ENCODE data around the gene CCDC127. TPM values are rescaled to one million over a fixed set of nuclear protein-coding genes. Genes with fewer than 3 reads are reported as not detected.
"Not testable (repeated sequence)": the region's sequence is repeated elsewhere in the genome, so short reads cannot be mapped to it uniquely, and the experiment has no call there.

Gene CCDC127, protein sequence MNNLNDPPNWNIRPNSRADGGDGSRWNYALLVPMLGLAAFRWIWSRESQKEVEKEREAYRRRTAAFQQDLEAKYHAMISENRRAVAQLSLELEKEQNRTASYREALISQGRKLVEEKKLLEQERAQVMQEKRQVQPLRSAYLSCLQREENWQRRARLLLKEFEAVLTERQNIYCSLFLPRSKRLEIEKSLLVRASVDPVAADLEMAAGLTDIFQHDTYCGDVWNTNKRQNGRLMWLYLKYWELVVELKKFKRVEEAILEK
- 1 to 10 TPM; 5.3 to 6.8 TPM for total RNA-seq

GRCh38 chr5:217494-218456, at the start of gene CCDC127, which contains the start of gene SDHA:
Gene CCDC127, minus strand, starts transcription at chr5:218153. Its CDS starts 1,304 bp downstream, at chr5:216849.
Gene SDHA, plus strand, starts transcription at chr5:218320. Its CDS starts 36 bp downstream, at chr5:218356.
- ATAC-seq = peak; percentile 92
- H3K36me3 Mint-ChIP-seq (ENCODE audit: low read depth) = peaks cover 35% of the 10 kb centered on the region
- not testable (repeated sequence) for H3K9me3 Mint-ChIP-seq (ENCODE audit: insufficient read depth)

DNA sequence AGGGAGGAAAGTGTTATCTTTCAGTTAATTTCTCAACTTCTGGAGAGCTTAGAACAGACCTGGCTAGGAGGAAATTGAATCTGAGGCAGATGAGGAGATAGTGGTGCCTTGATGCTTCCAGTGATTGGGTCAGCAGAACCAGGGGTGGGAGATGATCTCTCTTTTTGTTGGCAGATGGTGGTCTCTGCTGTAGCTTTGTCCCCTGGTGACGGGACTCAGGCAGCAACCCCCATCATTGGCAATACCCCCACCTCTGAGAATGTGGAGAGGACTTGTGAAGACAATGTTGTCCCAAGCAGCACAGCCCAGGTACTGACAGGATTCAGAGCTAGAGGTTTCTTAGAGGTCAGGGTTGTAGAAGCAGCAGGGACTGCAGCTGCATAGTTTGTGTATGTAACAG, 49.8 kb upstream of the CCDC127 start:
- Mint-ChIP-seq H3K9me3 (ENCODE audit: insufficient read depth) (no peaks in the 10 kb centered on the region), H3K27me3 (ENCODE audit: low read depth) (no peaks in the 10 kb centered on the region), H3K27ac (no peak overlapping the region), H3K4me3 (no peak overlapping the region), H3K36me3 (ENCODE audit: low read depth) (peaks cover 24% of the 10 kb centered on the region), H3K4me1 (ENCODE audit: low read depth) (peaks cover 13% of the 10 kb centered on the region)
- ChIA-PET POLR2A (no interaction called here), CTCF (no interaction called here)
- ATAC-seq (no peak), DNase-seq (no peak)

More at GRCh38 chr5:217494-218456, at the start of gene CCDC127, which contains the start of gene SDHA:
- peaks cover 55% of the 10 kb centered on the region for H3K4me1 Mint-ChIP-seq (ENCODE audit: low read depth)
- ChIA-PET CTCF (interaction anchor here (1.5 to 4.0 kb wide), 3 partner anchors 27 to 53 kb away, joined by 3 to 30 read pairs (median 4); partner anchors contain the start of gene LRRC14B), POLR2A (interaction anchor here (0.6 to 3.3 kb wide), 8 partner anchors 12 to 229 kb away, joined by 3 to 23 read pairs (median 4); partner anchors contain the start of genes LRRC14B and PDCD6)
- H3K4me3 Mint-ChIP-seq = peak within 1 kb of the TSS; percentile 91
- peak within 1 kb of the TSS; percentile 94 for H3K27ac Mint-ChIP-seq
- peak; percentile 98 for DNase-seq
- not testable (repeated sequence) for H3K27me3 Mint-ChIP-seq (ENCODE audit: low read depth)

- H3K27me3 Mint-ChIP-seq (ENCODE audit: low read depth); H3K9me3 Mint-ChIP-seq (ENCODE audit: insufficient read depth); H3K4me1 Mint-ChIP-seq (ENCODE audit: low read depth); H3K27ac Mint-ChIP-seq; DNase-seq; H3K4me3 Mint-ChIP-seq; ATAC-seq: not testable (repeated sequence)
- peaks cover 24% of the 10 kb centered on the region for H3K36me3 Mint-ChIP-seq (ENCODE audit: low read depth)
- CTCF ChIA-PET = interaction anchor here (0.7 kb wide), 1 partner anchor 78 kb away, joined by 3 read pairs; no protein-coding TSS in a partner anchor
- POLR2A ChIA-PET = interaction anchor here (0.6 kb wide), 1 partner anchor 48 kb away, joined by 3 read pairs; no protein-coding TSS in a partner anchor
Observed at GRCh38 chr5:266311-267026, 48.5 kb upstream of the CCDC127 start.

GRCh38 chr5:264338-264737, 46.4 kb upstream of the CCDC127 start:
- Mint-ChIP-seq H3K9me3 (ENCODE audit: insufficient read depth) (no peaks in the 10 kb centered on the region), H3K4me3 (no peak overlapping the region), H3K27me3 (ENCODE audit: low read depth) (no peaks in the 10 kb centered on the region), H3K36me3 (ENCODE audit: low read depth) (peaks cover 24% of the 10 kb centered on the region), H3K27ac (no peak overlapping the region), H3K4me1 (ENCODE audit: low read depth) (no peaks in the 10 kb centered on the region)
- DNase-seq (no peak), ATAC-seq (no peak)
- POLR2A ChIA-PET = no interaction called here
- CTCF ChIA-PET = no interaction called here

DNA sequence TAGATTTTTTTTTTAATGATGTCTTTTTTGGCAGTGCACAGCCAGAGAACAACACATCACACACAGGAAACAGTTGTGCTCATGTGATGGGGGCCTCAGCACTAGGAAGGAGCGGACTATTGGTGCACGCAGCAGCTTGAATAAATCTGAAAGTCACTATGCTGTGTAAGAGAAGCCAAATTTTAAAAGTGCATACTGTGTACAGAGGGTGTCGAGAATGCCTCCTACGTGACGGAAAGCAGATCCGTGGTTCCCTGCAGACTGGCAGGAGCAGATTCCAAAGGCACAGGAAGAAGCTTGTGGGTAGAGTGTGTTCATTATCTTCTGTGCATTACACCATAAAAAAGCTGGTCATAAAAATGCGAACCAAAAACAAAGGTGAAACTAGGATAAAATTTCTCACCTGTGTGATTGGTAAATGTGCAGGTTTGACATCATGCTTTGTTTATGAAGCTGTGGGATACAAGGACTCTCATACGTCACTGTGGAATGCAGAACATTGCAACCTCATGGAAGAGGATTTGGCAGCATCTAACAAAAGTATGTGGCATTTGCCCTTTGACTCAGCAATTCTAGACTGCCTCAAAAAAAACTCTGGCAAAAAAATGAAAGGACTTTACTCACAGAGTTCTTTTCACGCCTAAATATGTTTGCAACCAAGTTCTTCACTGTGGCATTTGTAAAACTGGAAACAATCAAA, 45.5 kb upstream of the CCDC127 start:
- H3K9me3 Mint-ChIP-seq (ENCODE audit: insufficient read depth); CTCF ChIA-PET; H3K27ac Mint-ChIP-seq; POLR2A ChIA-PET; ATAC-seq; H3K4me3 Mint-ChIP-seq; H3K27me3 Mint-ChIP-seq (ENCODE audit: low read depth); H3K4me1 Mint-ChIP-seq (ENCODE audit: low read depth); DNase-seq: not testable (repeated sequence)
- peaks cover 27% of the 10 kb centered on the region for H3K36me3 Mint-ChIP-seq (ENCODE audit: low read depth)

DNA sequence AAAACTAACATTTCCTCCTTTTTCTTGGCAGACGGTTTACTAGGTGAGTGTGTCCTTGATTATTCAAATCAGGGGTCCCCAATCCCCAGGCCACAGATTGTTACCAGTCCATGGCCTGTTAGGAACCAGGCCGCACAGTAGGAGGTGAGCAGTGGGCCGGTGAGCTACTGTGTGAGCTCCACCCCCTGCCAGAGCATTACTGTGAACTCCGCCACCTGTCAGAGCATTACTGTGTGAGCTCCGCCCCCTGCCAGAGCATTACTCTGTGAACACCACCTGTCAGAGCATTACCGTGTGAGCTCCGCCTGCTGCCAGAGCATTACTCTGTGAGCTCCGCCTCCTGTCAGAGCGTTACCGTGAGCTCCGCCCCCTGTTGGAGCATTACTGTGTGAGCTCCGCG, 39.2 kb upstream of the CCDC127 start:
- Mint-ChIP-seq H3K9me3 (ENCODE audit: insufficient read depth) (peaks cover 3% of the 10 kb centered on the region), H3K27ac (no peak overlapping the region), H3K36me3 (ENCODE audit: low read depth) (peaks cover 53% of the 10 kb centered on the region), H3K4me3 (no peak overlapping the region), H3K4me1 (ENCODE audit: low read depth) (peaks cover 4% of the 10 kb centered on the region), H3K27me3 (ENCODE audit: low read depth) (no peaks in the 10 kb centered on the region)
- DNase-seq (no peak), ATAC-seq (no peak)
- POLR2A ChIA-PET = no interaction called here
- CTCF ChIA-PET = no interaction called here

- H3K4me1 Mint-ChIP-seq (ENCODE audit: low read depth); H3K9me3 Mint-ChIP-seq (ENCODE audit: insufficient read depth); DNase-seq; H3K27me3 Mint-ChIP-seq (ENCODE audit: low read depth); H3K27ac Mint-ChIP-seq; H3K4me3 Mint-ChIP-seq; POLR2A ChIA-PET; ATAC-seq; CTCF ChIA-PET: not testable (repeated sequence)
- H3K36me3 Mint-ChIP-seq (ENCODE audit: low read depth) = peaks cover 53% of the 10 kb centered on the region
Observed at GRCh38 chr5:256347-256746, 38.4 kb upstream of the CCDC127 start.

DNA sequence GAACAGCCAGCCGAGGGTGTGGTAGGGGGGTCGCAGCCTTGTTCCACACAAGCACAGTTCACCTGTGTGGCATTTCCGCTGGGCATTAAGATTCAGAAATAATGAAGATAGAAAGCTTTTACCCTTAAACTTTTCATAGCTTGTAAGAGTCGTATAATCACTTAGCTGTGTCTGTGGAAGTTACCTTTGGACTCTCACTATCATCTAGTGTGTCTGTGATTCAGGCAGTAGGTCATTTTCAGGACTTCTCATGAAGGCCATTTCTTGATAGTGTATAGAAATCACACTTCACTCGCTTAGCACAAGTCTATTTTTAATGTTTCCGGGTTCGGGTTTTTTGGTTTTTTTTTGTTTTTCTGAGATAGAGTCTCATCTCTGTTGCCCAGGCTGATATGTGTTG, 37.2 kb upstream of the CCDC127 start:
- ATAC-seq; CTCF ChIA-PET; POLR2A ChIA-PET; H3K9me3 Mint-ChIP-seq (ENCODE audit: insufficient read depth); H3K27me3 Mint-ChIP-seq (ENCODE audit: low read depth); H3K27ac Mint-ChIP-seq; DNase-seq; H3K4me3 Mint-ChIP-seq; H3K4me1 Mint-ChIP-seq (ENCODE audit: low read depth): not testable (repeated sequence)
- peaks cover 55% of the 10 kb centered on the region for H3K36me3 Mint-ChIP-seq (ENCODE audit: low read depth)

GRCh38 chr5:254322-254721, 36.4 kb upstream of the CCDC127 start:
- peaks cover 63% of the 10 kb centered on the region for H3K36me3 Mint-ChIP-seq (ENCODE audit: low read depth)
- H3K4me3 Mint-ChIP-seq; H3K27me3 Mint-ChIP-seq (ENCODE audit: low read depth); POLR2A ChIA-PET; H3K9me3 Mint-ChIP-seq (ENCODE audit: insufficient read depth); CTCF ChIA-PET; ATAC-seq; H3K27ac Mint-ChIP-seq; H3K4me1 Mint-ChIP-seq (ENCODE audit: low read depth); DNase-seq: not testable (repeated sequence)

GRCh38 chr5:252546-252945, 34.6 kb upstream of the CCDC127 start:
- no peaks in the 10 kb centered on the region for H3K27me3 Mint-ChIP-seq (ENCODE audit: low read depth)
- H3K36me3 Mint-ChIP-seq (ENCODE audit: low read depth) = peaks cover 68% of the 10 kb centered on the region
- no peaks in the 10 kb centered on the region for H3K9me3 Mint-ChIP-seq (ENCODE audit: insufficient read depth)
- ChIA-PET CTCF (no interaction called here), POLR2A (no interaction called here)
- ATAC-seq (no peak), DNase-seq (no peak)
- H3K4me1 Mint-ChIP-seq (ENCODE audit: low read depth) = peaks cover 4% of the 10 kb centered on the region
- H3K27ac Mint-ChIP-seq = peak overlapping the region; percentile 26
- no peak overlapping the region for H3K4me3 Mint-ChIP-seq

- H3K9me3 Mint-ChIP-seq (ENCODE audit: insufficient read depth); H3K4me3 Mint-ChIP-seq; CTCF ChIA-PET: not testable (repeated sequence)
Observed at GRCh38 chr5:251975-252374, 34.0 kb upstream of the CCDC127 start.

More at GRCh38 chr5:251975-252374, 34.0 kb upstream of the CCDC127 start:
- DNase-seq; H3K27me3 Mint-ChIP-seq (ENCODE audit: low read depth); POLR2A ChIA-PET; ATAC-seq; H3K4me1 Mint-ChIP-seq (ENCODE audit: low read depth): not testable (repeated sequence)
- peak overlapping the region; percentile 26 for H3K27ac Mint-ChIP-seq
- peaks cover 68% of the 10 kb centered on the region for H3K36me3 Mint-ChIP-seq (ENCODE audit: low read depth)

Measured in activated CD8-positive, alpha-beta T cell treated with anti-CD3 and anti-CD28 coated beads, Interleukin-2, amount 10 ng/mL, durations not matched to agents 7 days and 5 days (primary cell).